LNCaP clone FGC (cell line): Measurements from ENCODE around the gene INTS14.
A peak's percentile ranks its signal among the peaks of the same experiment; 100 is the strongest.
"Not testable (repeated sequence)": the region's sequence is repeated elsewhere in the genome, so short reads cannot be mapped to it uniquely, and the experiment has no call there.

Source experiments
- DNase-seq: peaks from one replicate; pipeline ENCODE4 v3.0.0-alpha.2; 2011; ENCODE audit warnings: low read depth
- H3K4me3 ChIP-seq: 2 replicates; pipeline ENCODE4 v1.5.1; 2011; ENCODE audit warnings: mild to moderate bottlenecking, low read depth, low read length, control low read depth
- CTCF ChIP-seq: IDR thresholded peaks from 2 replicates; pipeline ENCODE4 v1.5.1; 2012; ENCODE audit warnings: mild to moderate bottlenecking; ENCODE audit not compliant: control insufficient read depth, insufficient read depth; ENCODE audit errors: extremely low read depth

Gene INTS14

GRCh38 chr15:65569728-65570127 lies 41.2 kb downstream of the INTS14 start:
- no peak overlapping the region for H3K4me3 ChIP-seq
- DNase-seq, result peak; percentile 54
- no peak for TF ChIP-seq CTCF

- no peak for DNase-seq
- no peak overlapping the region for H3K4me3 ChIP-seq
- TF ChIP-seq CTCF, result no peak
Observed at GRCh38 chr15:65561934-65562333, 49.0 kb downstream of the INTS14 start.

- no peak overlapping the region for H3K4me3 ChIP-seq
- DNase-seq, result no peak
- TF ChIP-seq CTCF, result no peak
Observed at GRCh38 chr15:65559941-65560340, 51.0 kb downstream of the INTS14 start.

GRCh38 chr15:65558997-65559760 lies 51.8 kb downstream of the INTS14 start:
- no peak overlapping the region for H3K4me3 ChIP-seq
- TF ChIP-seq CTCF, result no peak
- DNase-seq, result no peak

- no peak for DNase-seq
- no peak for TF ChIP-seq CTCF
Observed at GRCh38 chr15:65558336-65558735, 52.6 kb downstream of the INTS14 start.

GRCh38 chr15:65556622-65557021 lies 54.3 kb downstream of the INTS14 start:
- 0 out of 2 replicates have a peak overlapping the region, but pooled peaks have one; percentile 16 for H3K4me3 ChIP-seq
- no peak for TF ChIP-seq CTCF
- peak; percentile 74 for DNase-seq

More at GRCh38 chr15:65558336-65558735, 52.6 kb downstream of the INTS14 start:
- H3K4me3 ChIP-seq, result no peak overlapping the region

GRCh38 chr15:65553691-65554090 lies 57.2 kb downstream of the INTS14 start:
- H3K4me3 ChIP-seq, result no peak overlapping the region
- DNase-seq, result no peak
- TF ChIP-seq CTCF, result no peak

GRCh38 chr15:65552851-65553250 lies 58.1 kb downstream of the INTS14 start:
- H3K4me3 ChIP-seq, DNase-seq: not testable (repeated sequence)
